PC-3 (cell line): Measurements from ENCODE around the gene ZNF800. TPM values are rescaled to one million over a fixed set of nuclear protein-coding genes. Genes with fewer than 3 reads are reported as not detected.

Experiments used
- ATAC-seq: fragments of 200-7000 bp; cut with Tn5 transposase; 2 replicates; pipeline ENCODE4 v1.9.1; 2020; ENCODE audit warnings: mild to moderate bottlenecking, moderate library complexity
- BruUV-seq: library from RNA; stranded (reverse); fragments of 400-500 nt; replicated peaks from 2 replicates; lab custom pipeline; 2021; lab: Mats Ljungman, UMichigan
- CTCF ChIA-PET: fragments of 300-600 bp; sonication (Branson Sonifier 250); formaldehyde crosslinking; loops from one replicate; lab custom pipeline; 2022; ENCODE audit warnings: antibody characterized with exemption; lab: Charles Lee
- POLR2A ChIA-PET: fragments of 300-600 bp; sonication (Branson Sonifier 250); formaldehyde crosslinking; loops from one replicate; lab custom pipeline; 2022; ENCODE audit warnings: antibody characterized with exemption; ENCODE audit not compliant: unreplicated experiment; lab: Charles Lee
- DNase-seq: peaks from one replicate; pipeline ENCODE4 v3.0.0-alpha.2; 2015
- H2AFZ ChIP-seq: fragments of 300-600 bp; sonication (generic); 2 replicates; pipeline ENCODE4 v1.6.0; 2016; ENCODE audit warnings: antibody characterized with exemption, low read length
- H3F3A ChIP-seq: fragments of 300-600 bp; sonication (generic); one replicate; pipeline ENCODE4 v1.6.0; 2017; ENCODE audit warnings: antibody characterized with exemption, low read length, control low read depth, mild to moderate bottlenecking; ENCODE audit not compliant: unreplicated experiment
- H3K27ac ChIP-seq: fragments of 300-600 bp; sonication (generic); 2 replicates; pipeline ENCODE4 v1.5.1; 2016; ENCODE audit warnings: mild to moderate bottlenecking, low read length
- H3K27me3 ChIP-seq: fragments of 300-600 bp; sonication (generic); 2 replicates; pipeline ENCODE4 v1.6.1; 2016; ENCODE audit warnings: low read length, mixed read lengths
- H3K36me3 ChIP-seq: fragments of 300-600 bp; sonication (generic); 2 replicates; pipeline ENCODE4 v1.6.1; 2016; ENCODE audit warnings: low read depth, mixed run types, low read length, mixed read lengths
- H3K4me1 ChIP-seq: fragments of 300-600 bp; sonication (generic); 2 replicates; pipeline ENCODE4 v1.5.1; 2016; ENCODE audit warnings: low read length; ENCODE audit not compliant: insufficient read depth
- H3K4me2 ChIP-seq: fragments of 300-600 bp; sonication (generic); 2 replicates; pipeline ENCODE4 v1.6.0; 2016; ENCODE audit warnings: low read length
- H3K4me3 ChIP-seq: fragments of 300-600 bp; sonication (generic); 2 replicates; pipeline ENCODE4 v1.5.1; 2016; ENCODE audit warnings: mild to moderate bottlenecking, low read length, mixed read lengths
- H3K79me2 ChIP-seq: fragments of 300-600 bp; sonication (generic); 2 replicates; pipeline ENCODE4 v1.6.1; 2017; ENCODE audit warnings: low read length, mixed read lengths
- H3K9ac ChIP-seq: fragments of 300-600 bp; sonication (generic); 2 replicates; pipeline ENCODE4 v1.6.0; 2016; ENCODE audit warnings: mild to moderate bottlenecking, low read length
- H3K9me2 ChIP-seq: fragments of 300-600 bp; sonication (generic); replicated peaks from 2 replicates; pipeline ENCODE4 v1.6.1; 2016; ENCODE audit warnings: mixed run types, low read length, mixed read lengths
- H3K9me3 ChIP-seq: fragments of 300-600 bp; sonication (generic); 2 replicates; pipeline ENCODE4 v1.6.1; 2016; ENCODE audit warnings: low read length, mixed read lengths
- H4K20me1 ChIP-seq: fragments of 300-600 bp; sonication (generic); 2 replicates; pipeline ENCODE4 v1.6.1; 2016; ENCODE audit warnings: low read length, mixed read lengths
- EZH2 ChIP-seq: fragments of 300-600 bp; sonication (generic); IDR thresholded peaks from one replicate; pipeline ENCODE4 v1.6.1; 2017; ENCODE audit warnings: antibody characterized with exemption, mild to moderate bottlenecking, low read length; ENCODE audit not compliant: unreplicated experiment
- EZH2phosphoT487 ChIP-seq: fragments of 300-600 bp; sonication (generic); IDR thresholded peaks from 2 replicates; pipeline ENCODE4 v1.6.1; 2018; ENCODE audit warnings: mild to moderate bottlenecking, antibody characterized with exemption, low read length, borderline replicate concordance
- intact Hi-C: fragments of 100-400 bp; cut with micrococcal nuclease; formaldehyde crosslinking; loops from 2 replicates; pipeline ENCODE4 v1.9.0; 2023
- total RNA-seq: library from RNA; depleted of rRNA; stranded (reverse); fragments of >200 nt; gene quantifications from 2 replicates; pipeline ENCODE4 v1.2.3, GENCODE V29; 2014
- TF ChIP-seq, protein P1 (sequence below): fragments of 300-600 bp; sonication (generic); conservative IDR thresholded peaks from 2 replicates; pipeline ENCODE4 v1.5.1; 2017; ENCODE audit warnings: antibody characterized with exemption, low read depth, mild to moderate bottlenecking, low read length

ZNF800 gene
- total RNA-seq, 1 experiment from 2014 or later, result 13.2 TPM

DNA sequence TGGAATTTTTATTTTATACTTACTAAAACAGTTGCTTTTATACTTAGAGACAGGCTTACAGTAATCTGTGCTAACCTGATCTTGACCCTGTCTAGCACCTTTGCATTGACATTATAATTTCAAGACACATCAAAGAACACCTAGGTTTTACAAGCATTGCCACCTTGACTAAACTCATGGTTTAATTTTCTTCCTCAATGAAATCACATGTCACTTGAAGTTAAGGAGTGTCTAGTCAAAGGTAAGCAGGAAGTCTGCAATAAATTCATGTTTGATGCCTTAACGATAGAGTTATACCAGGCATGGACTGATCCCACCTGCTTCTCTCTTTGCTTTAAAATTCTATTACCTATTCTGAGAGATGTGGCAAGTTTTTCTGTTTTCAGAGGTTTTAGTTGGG is 62.4 kb downstream of the ZNF800 start:
- no peak overlapping the region for H3K9ac ChIP-seq
- no peaks in the 10 kb centered on the region for H3K9me3 ChIP-seq
- H4K20me1 ChIP-seq, result no peaks in the 10 kb centered on the region
- H3F3A ChIP-seq, result no peaks in the 10 kb centered on the region
- no peak overlapping the region for H3K27ac ChIP-seq
- H3K27me3 ChIP-seq, result peaks cover 23% of the 10 kb centered on the region
- ChIA-PET CTCF (no interaction called here), POLR2A (no interaction called here)
- no peak for DNase-seq
- no peaks in the 10 kb centered on the region for H3K9me2 ChIP-seq
- BruUV-seq, result no TSS peak
- H3K79me2 ChIP-seq, result no peaks in the 10 kb centered on the region
- no peaks in the 10 kb centered on the region for H3K4me1 ChIP-seq
- TF ChIP-seq EZH2 (no peak), EZH2phosphoT487 (no peak)
- TF ChIP-seq, protein P1, sequence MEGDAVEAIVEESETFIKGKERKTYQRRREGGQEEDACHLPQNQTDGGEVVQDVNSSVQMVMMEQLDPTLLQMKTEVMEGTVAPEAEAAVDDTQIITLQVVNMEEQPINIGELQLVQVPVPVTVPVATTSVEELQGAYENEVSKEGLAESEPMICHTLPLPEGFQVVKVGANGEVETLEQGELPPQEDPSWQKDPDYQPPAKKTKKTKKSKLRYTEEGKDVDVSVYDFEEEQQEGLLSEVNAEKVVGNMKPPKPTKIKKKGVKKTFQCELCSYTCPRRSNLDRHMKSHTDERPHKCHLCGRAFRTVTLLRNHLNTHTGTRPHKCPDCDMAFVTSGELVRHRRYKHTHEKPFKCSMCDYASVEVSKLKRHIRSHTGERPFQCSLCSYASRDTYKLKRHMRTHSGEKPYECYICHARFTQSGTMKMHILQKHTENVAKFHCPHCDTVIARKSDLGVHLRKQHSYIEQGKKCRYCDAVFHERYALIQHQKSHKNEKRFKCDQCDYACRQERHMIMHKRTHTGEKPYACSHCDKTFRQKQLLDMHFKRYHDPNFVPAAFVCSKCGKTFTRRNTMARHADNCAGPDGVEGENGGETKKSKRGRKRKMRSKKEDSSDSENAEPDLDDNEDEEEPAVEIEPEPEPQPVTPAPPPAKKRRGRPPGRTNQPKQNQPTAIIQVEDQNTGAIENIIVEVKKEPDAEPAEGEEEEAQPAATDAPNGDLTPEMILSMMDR, result no peak
- ATAC-seq, result no peak
- intact Hi-C loops, result no loop called here
- no peak overlapping the region for H2AFZ ChIP-seq
- H3K36me3 ChIP-seq, result no peaks in the 10 kb centered on the region
- H3K4me2 ChIP-seq, result no peak overlapping the region
- H3K4me3 ChIP-seq, result no peak overlapping the region

GRCh38 chr7:127322832-127323493 is 69.5 kb downstream of the ZNF800 start:
- DNase-seq (no peak), ATAC-seq (no peak)
- Histone ChIP-seq H3K9me3 (no peaks in the 10 kb centered on the region), H2AFZ (no peak overlapping the region), H3K4me1 (no peaks in the 10 kb centered on the region), H3K79me2 (no peaks in the 10 kb centered on the region), H3K4me3 (no peak overlapping the region), H3K36me3 (no peaks in the 10 kb centered on the region), H3K27me3 (peaks cover 55% of the 10 kb centered on the region), H3K27ac (no peak overlapping the region), H3K9ac (no peak overlapping the region), H4K20me1 (no peaks in the 10 kb centered on the region), H3F3A (no peaks in the 10 kb centered on the region), H3K4me2 (no peak overlapping the region), H3K9me2 (no peaks in the 10 kb centered on the region)
- ChIA-PET POLR2A (no interaction called here), CTCF (no interaction called here)
- no TSS peak for BruUV-seq
- no peak for TF ChIP-seq EZH2phosphoT487
- TF ChIP-seq, protein P1, result no peak
- TF ChIP-seq EZH2, result no peak
- intact Hi-C loops, result no loop called here

DNA sequence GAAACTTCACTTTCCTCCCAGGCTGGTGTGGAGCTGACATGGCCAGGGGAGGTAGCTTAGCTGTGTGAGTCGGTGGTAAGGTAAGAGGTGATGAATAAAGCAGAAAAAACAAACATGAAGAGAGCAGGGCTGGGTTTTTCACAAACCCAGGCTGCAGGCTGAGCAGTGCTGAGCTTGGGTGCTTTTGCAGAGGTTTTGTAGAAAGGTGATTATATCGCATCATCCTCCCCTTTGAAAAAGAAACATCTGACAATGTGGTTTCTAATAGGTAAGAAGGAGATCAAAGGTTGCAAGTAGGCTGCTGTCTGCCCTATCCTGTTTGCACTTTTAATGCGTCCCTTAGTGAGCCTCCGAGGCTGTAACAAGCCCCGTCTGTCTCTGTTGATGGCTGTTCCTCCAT is 70.2 kb downstream of the ZNF800 start:
- H3K4me3 ChIP-seq, result no peak overlapping the region
- no peak for ATAC-seq
- H3K79me2 ChIP-seq, result no peaks in the 10 kb centered on the region
- H3K27me3 ChIP-seq, result peaks cover 51% of the 10 kb centered on the region
- POLR2A ChIA-PET, result no interaction called here
- no peaks in the 10 kb centered on the region for H3K9me2 ChIP-seq
- H3K36me3 ChIP-seq, result no peaks in the 10 kb centered on the region
- CTCF ChIA-PET, result no interaction called here
- H3K4me1 ChIP-seq, result no peaks in the 10 kb centered on the region
- no peak overlapping the region for H2AFZ ChIP-seq
- no peaks in the 10 kb centered on the region for H3F3A ChIP-seq
- H3K27ac ChIP-seq, result no peak overlapping the region
- intact Hi-C loops, result no loop called here
- TF ChIP-seq EZH2 (no peak), EZH2phosphoT487 (no peak)
- TF ChIP-seq, protein P1, result no peak
- DNase-seq, result no peak
- no peak overlapping the region for H3K9ac ChIP-seq
- no peak overlapping the region for H3K4me2 ChIP-seq
- no peaks in the 10 kb centered on the region for H3K9me3 ChIP-seq
- no peaks in the 10 kb centered on the region for H4K20me1 ChIP-seq
- no TSS peak for BruUV-seq
